IMR-90 (cell line): ENCODE data around the gene ZNF800. TPM values are rescaled to one million over a fixed set of nuclear protein-coding genes. Genes with fewer than 3 reads are reported as not detected.

Source experiments
- ATAC-seq: fragments of 200-7000 bp; cut with Tn5 transposase; 2 replicates; pipeline ENCODE4 v1.9.1; 2020; ENCODE audit warnings: low read depth, mild to moderate bottlenecking, moderate library complexity
- BruUV-seq: library from RNA; stranded (reverse); fragments of 400-500 nt; replicated peaks from 2 replicates; lab custom pipeline; 2021; lab: Mats Ljungman, UMichigan
- CTCF ChIA-PET: fragments of 300-600 bp; formaldehyde crosslinking; extraction: SDS; loops from one replicate; lab custom pipeline; 2021; ENCODE audit warnings: antibody characterized with exemption; lab: Yijun Ruan, JAX
- POLR2A ChIA-PET: fragments of 300-600 bp; sonication (Branson Sonifier 250); formaldehyde crosslinking; loops from one replicate; lab custom pipeline; 2022; ENCODE audit warnings: antibody characterized with exemption; ENCODE audit not compliant: unreplicated experiment; lab: Charles Lee
- DNase-seq: peaks from one replicate; pipeline ENCODE4 v3.0.0; 2013
- H2AFZ ChIP-seq: replicated peaks from 2 replicates; pipeline ENCODE3; 2013; ENCODE audit warnings: low read length, mild to moderate bottlenecking; ENCODE audit not compliant: poor library complexity
- H2AK5ac ChIP-seq: 2 replicates; pipeline ENCODE4 v1.6.1; 2013; ENCODE audit warnings: low read depth, low read length, inconsistent platforms
- H2AK9ac ChIP-seq: replicated peaks from 2 replicates; pipeline ENCODE3; 2013; ENCODE audit warnings: mild to moderate bottlenecking, low read depth, low read length, moderate library complexity; ENCODE audit not compliant: poor library complexity
- H2BK120ac ChIP-seq: 2 replicates; pipeline ENCODE4 v1.6.1; 2013; ENCODE audit warnings: low read depth, low read length, inconsistent platforms
- H2BK15ac ChIP-seq: 3 replicates; pipeline ENCODE4 v1.6.1; 2013; ENCODE audit warnings: low read depth, low read length, inconsistent platforms
- H2BK20ac ChIP-seq: 2 replicates; pipeline ENCODE4 v1.6.1; 2013; ENCODE audit warnings: low read depth, mild to moderate bottlenecking, inconsistent platforms, low read length, moderate library complexity
- H2BK5ac ChIP-seq: 2 replicates; pipeline ENCODE4 v1.6.1; 2013; ENCODE audit warnings: mild to moderate bottlenecking, low read depth, low read length, inconsistent platforms; ENCODE audit not compliant: poor library complexity, severe bottlenecking
- H3K14ac ChIP-seq: replicated peaks from 2 replicates; pipeline ENCODE4 v1.6.1; 2013; ENCODE audit warnings: low read depth, low read length, inconsistent platforms
- H3K18ac ChIP-seq: 2 replicates; pipeline ENCODE4 v1.6.1; 2013; ENCODE audit warnings: low read depth, low read length, control low read depth
- H3K23ac ChIP-seq: 2 replicates; pipeline ENCODE4 v1.6.1; 2013; ENCODE audit warnings: low read depth, low read length, inconsistent platforms
- H3K27ac ChIP-seq: 2 replicates; pipeline ENCODE4 v1.5.1; 2013; ENCODE audit warnings: mild to moderate bottlenecking, control low read depth, low read length; ENCODE audit not compliant: insufficient read depth
- H3K27me3 ChIP-seq: 2 replicates; pipeline ENCODE4 v1.6.1; 2013; ENCODE audit warnings: low read length; ENCODE audit not compliant: control insufficient read depth, insufficient read depth
- H3K36me3 ChIP-seq: 2 replicates; pipeline ENCODE4 v1.6.1; 2013; ENCODE audit warnings: low read length, mixed read lengths; ENCODE audit not compliant: control insufficient read depth, insufficient read depth
- H3K4ac ChIP-seq: 2 replicates; pipeline ENCODE4 v1.6.1; 2013; ENCODE audit warnings: low read depth, low read length, inconsistent platforms
- H3K4me1 ChIP-seq: 2 replicates; pipeline ENCODE4 v1.6.1; 2013; ENCODE audit warnings: low read length, mixed read lengths; ENCODE audit not compliant: control insufficient read depth, insufficient read depth
- H3K4me2 ChIP-seq: 2 replicates; pipeline ENCODE4 v1.6.1; 2013; ENCODE audit warnings: low read depth, mild to moderate bottlenecking, control low read depth, low read length, moderate library complexity
- H3K4me3 ChIP-seq: 2 replicates; pipeline ENCODE4 v1.5.1; 2013; ENCODE audit warnings: low read depth, mild to moderate bottlenecking, control low read depth, low read length, moderate library complexity; ENCODE audit not compliant: insufficient read depth
- H3K56ac ChIP-seq: 2 replicates; pipeline ENCODE4 v1.6.1; 2013; ENCODE audit warnings: low read length, inconsistent platforms; ENCODE audit not compliant: insufficient read depth; ENCODE audit errors: extremely low read depth
- H3K79me1 ChIP-seq, 2 experiments: 2 replicates each; pipeline ENCODE4 v1.6.1; 2013; ENCODE audit warnings: low read length in 2 of 2, inconsistent platforms in 1 of 2, low read depth in 1 of 2
- H3K9ac ChIP-seq: 2 replicates; pipeline ENCODE4 v1.6.1; 2013; ENCODE audit warnings: low read depth, low read length, control low read depth
- H3K9me1 ChIP-seq: 2 replicates; pipeline ENCODE4 v1.6.1; 2013; ENCODE audit warnings: low read length, inconsistent platforms; ENCODE audit not compliant: insufficient read depth
- H3K9me3 ChIP-seq: 2 replicates; pipeline ENCODE4 v1.6.1; 2013; ENCODE audit warnings: low read length; ENCODE audit not compliant: control insufficient read depth, insufficient read depth
- H4K20me1 ChIP-seq: 2 replicates; pipeline ENCODE4 v1.6.1; 2013; ENCODE audit warnings: low read length, inconsistent platforms; ENCODE audit not compliant: insufficient read depth
- H4K5ac ChIP-seq: 2 replicates; pipeline ENCODE4 v1.6.1; 2013; ENCODE audit warnings: mild to moderate bottlenecking, low read depth, low read length, control low read depth
- H4K8ac ChIP-seq, 2 experiments: 2 replicates each; pipeline ENCODE4 v1.6.1; 2013; ENCODE audit warnings: low read depth in 2 of 2, low read length in 2 of 2, control low read depth in 1 of 2, inconsistent platforms in 1 of 2
- H4K91ac ChIP-seq: 2 replicates; pipeline ENCODE4 v1.6.1; 2013; ENCODE audit warnings: low read depth, low read length, inconsistent platforms; ENCODE audit not compliant: insufficient read depth
- BHLHE40 ChIP-seq: fragments of 150-350 bp; IDR thresholded peaks from 2 replicates; pipeline ENCODE4 v1.6.1; 2016; ENCODE audit warnings: mild to moderate bottlenecking, low read depth, low read length
- MAFK ChIP-seq: IDR thresholded peaks from 2 replicates; pipeline ENCODE4 v1.6.1; 2012; ENCODE audit warnings: low read depth, low read length, improper control_type of control experiment
- MAZ ChIP-seq: IDR thresholded peaks from 2 replicates; pipeline ENCODE4 v1.6.1; 2012; ENCODE audit warnings: low read depth, mild to moderate bottlenecking, low read length, improper control_type of control experiment, moderate library complexity, borderline replicate concordance
- MXI1 ChIP-seq: IDR thresholded peaks from 2 replicates; pipeline ENCODE4 v1.6.1; 2012; ENCODE audit warnings: low read depth, mild to moderate bottlenecking, low read length, moderate library complexity, borderline replicate concordance
- NFE2L2 ChIP-seq: fragments of 150-350 bp; IDR thresholded peaks from 2 replicates; pipeline ENCODE4 v1.6.1; 2016; ENCODE audit warnings: low read depth, mild to moderate bottlenecking, low read length
- POLR2A ChIP-seq: IDR thresholded peaks from 2 replicates; pipeline ENCODE4 v1.6.1; 2012; ENCODE audit warnings: mild to moderate bottlenecking, low read depth, low read length
- RCOR1 ChIP-seq: IDR thresholded peaks from 2 replicates; pipeline ENCODE4 v1.6.1; 2012; ENCODE audit warnings: mild to moderate bottlenecking, low read length, improper control_type of control experiment; ENCODE audit not compliant: insufficient replicate concordance
- RFX5 ChIP-seq: IDR thresholded peaks from 2 replicates; pipeline ENCODE4 v1.8.0; 2012; ENCODE audit warnings: low read depth, mild to moderate bottlenecking, low read length, moderate library complexity
- SMC3 ChIP-seq: fragments of 150-350 bp; IDR thresholded peaks from 2 replicates; pipeline ENCODE4 v1.6.1; 2016; ENCODE audit warnings: low read depth, mild to moderate bottlenecking, antibody characterized with exemption, low read length, moderate library complexity
- WGBS, 2 experiments: methylation state at CpG; one replicate each; pipeline versions ENCODE4 v1.1.5 to v1.1.7; 2013; ENCODE audit warnings: missing lambda C conversion rate in 2 of 2; ENCODE audit not compliant: insufficient read length in 1 of 2; ENCODE audit errors: extremely low coverage in 2 of 2; 5-methylcytosine and 5-hydroxymethylcytosine counted together
- dilution Hi-C: fragments of 300-500 bp; cut with HindIII; formaldehyde crosslinking; loops from one replicate; pipeline ENCODE4 v1.14.3; 2018; ENCODE audit warnings: low sequenced_read_pairs; ENCODE audit not compliant: unreplicated experiment
- in situ Hi-C: fragments of 300-500 bp; cut with MboI; formaldehyde crosslinking; loops from 3 replicates; pipeline ENCODE4 v1.14.3; 2019; ENCODE audit warnings: low sequenced_read_pairs, inconsistent platforms, mixed read lengths
- intact Hi-C: fragments of 100-400 bp; cut with micrococcal nuclease; formaldehyde crosslinking; loops from 2 replicates; pipeline ENCODE4 v1.10.0; 2022
- polyA plus RNA-seq, 3 experiments: library from polyadenylated mRNA; depleted of rRNA; stranded (reverse); fragments of >200 nt; gene quantifications; 2 replicates each; pipeline ENCODE4 v1.2.3, GENCODE V29; 2012; ENCODE audit warnings: low replicate concordance in 1 of 3
- total RNA-seq: library from RNA; depleted of rRNA; stranded (reverse); fragments of >200 nt; gene quantifications from 2 replicates; pipeline ENCODE4 v1.2.3, GENCODE V29; 2012
- TF ChIP-seq, protein P1 (sequence below): fragments of 150-350 bp; IDR thresholded peaks from 2 replicates; pipeline ENCODE4 v1.6.1; 2017; ENCODE audit warnings: mild to moderate bottlenecking, antibody characterized with exemption, low read length, low read depth
- TF ChIP-seq, protein P2 (sequence below): fragments of 150-350 bp; IDR thresholded peaks from 2 replicates; pipeline ENCODE4 v1.6.1; 2016; ENCODE audit warnings: low read depth, mild to moderate bottlenecking, low read length, moderate library complexity, borderline replicate concordance

Gene ZNF800
- total and polyA plus RNA-seq, 2 of the 4 experiments (the other 2 are of a cell fraction) = 6.9 to 13.1 TPM

DNA sequence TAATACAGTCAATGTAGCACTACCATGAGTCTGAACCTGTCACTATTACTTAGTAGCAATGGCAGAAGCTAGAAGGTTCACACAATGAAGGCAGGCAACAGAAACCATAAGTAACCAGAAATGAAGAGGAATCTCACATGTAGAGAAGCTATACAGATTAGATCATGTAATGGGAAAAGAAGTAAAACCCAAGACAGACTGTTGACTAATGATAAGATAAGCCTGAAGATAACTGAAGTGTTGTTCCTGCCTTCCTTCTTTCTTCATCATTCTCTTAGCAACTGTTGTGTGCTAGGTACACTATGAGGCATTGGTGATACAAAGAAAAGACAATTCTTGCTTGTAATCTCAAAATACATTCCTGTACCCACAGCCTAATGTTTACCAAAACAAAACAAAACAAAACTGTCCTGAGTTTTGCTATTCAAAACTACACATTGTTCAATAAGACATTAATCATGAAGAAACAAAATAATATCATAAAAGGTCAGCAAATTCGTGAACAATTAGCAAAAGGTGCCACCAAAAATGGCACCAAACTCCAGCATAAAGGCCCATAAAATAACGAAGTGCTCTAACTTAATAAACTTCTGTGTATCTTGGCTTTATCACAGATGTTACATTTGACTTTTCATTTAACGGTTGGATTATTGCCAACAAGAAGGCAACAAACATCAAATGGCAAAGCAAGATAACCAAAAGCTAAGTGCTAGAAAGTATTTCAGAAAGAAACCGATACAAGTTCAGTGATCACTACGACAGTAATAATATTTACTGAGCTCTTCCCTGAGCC lies 27.1 kb downstream of the ZNF800 start (continued):
- TF ChIP-seq, protein P1, sequence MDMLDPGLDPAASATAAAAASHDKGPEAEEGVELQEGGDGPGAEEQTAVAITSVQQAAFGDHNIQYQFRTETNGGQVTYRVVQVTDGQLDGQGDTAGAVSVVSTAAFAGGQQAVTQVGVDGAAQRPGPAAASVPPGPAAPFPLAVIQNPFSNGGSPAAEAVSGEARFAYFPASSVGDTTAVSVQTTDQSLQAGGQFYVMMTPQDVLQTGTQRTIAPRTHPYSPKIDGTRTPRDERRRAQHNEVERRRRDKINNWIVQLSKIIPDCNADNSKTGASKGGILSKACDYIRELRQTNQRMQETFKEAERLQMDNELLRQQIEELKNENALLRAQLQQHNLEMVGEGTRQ = no peak

DNA sequence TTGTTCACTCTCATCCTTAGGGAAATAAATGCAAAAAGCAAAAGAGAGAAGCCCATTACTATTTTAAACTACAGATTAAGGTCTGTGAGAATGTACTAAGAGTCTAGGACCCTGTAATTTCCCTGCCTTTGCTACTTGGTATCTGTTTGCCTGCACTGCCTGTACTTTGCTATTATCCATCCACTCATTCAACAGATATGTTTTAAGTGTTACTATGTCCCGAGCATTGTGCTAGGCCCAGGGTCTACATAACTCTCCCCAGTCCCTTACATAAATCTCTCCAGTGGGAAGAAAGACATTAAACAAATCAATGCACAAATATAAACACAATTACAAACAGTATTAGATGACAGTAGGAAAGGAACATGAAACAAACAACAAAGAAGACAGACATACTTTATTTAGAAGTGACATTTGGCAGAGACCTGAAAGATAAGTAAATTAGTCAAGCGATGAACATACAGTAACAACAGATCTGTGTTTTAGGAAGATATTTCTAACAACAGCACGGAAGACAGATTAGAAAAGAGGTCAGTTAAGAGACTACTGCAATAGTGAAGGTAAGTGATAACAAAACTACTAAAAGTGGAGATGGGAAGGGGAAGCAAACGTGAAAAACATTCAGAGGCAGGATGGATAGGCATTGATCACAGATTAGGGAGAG lies 30.0 kb downstream of the ZNF800 start:
- Histone ChIP-seq H3K79me1 (peaks cover 23 to 30% of the 10 kb centered on the region in 2 experiments), H3K4ac (no peak overlapping the region), H2BK5ac (no peak overlapping the region), H3K4me3 (no peak overlapping the region), H2BK120ac (no peak overlapping the region), H3K23ac (no peak overlapping the region), H3K36me3 (peaks cover 12% of the 10 kb centered on the region), H2BK20ac (no peak overlapping the region), H2AFZ (no peak overlapping the region), H3K18ac (no peak overlapping the region), H4K8ac (no peak overlapping the region), H3K4me1 (no peaks in the 10 kb centered on the region), H2BK15ac (no peak overlapping the region), H3K9me1 (no peaks in the 10 kb centered on the region; the same call in 1 of the 2 replicates), H3K27ac (no peak overlapping the region), H3K9ac (no peak overlapping the region), H3K4me2 (no peak overlapping the region), H3K9me3 (no peaks in the 10 kb centered on the region), H2AK5ac (no peak overlapping the region), H4K5ac (no peak overlapping the region), H3K56ac (no peak overlapping the region), H4K91ac (no peak overlapping the region), H3K27me3 (no peaks in the 10 kb centered on the region), H4K20me1 (peaks cover 4% of the 10 kb centered on the region; the same call in 1 of the 2 replicates), H3K14ac (no peak overlapping the region), H2AK9ac (no peak overlapping the region)
- no peak for ATAC-seq
- CTCF ChIA-PET = no interaction called here
- intact Hi-C loops = no loop called here
- in situ Hi-C loops = no loop called here
- dilution Hi-C loops = no loop called here
- DNase-seq = no peak
- POLR2A ChIA-PET = interaction anchor here (0.6 kb wide), 1 partner anchor 32 kb away, joined by 3 read pairs; no protein-coding TSS in a partner anchor
- 67% methylated on average over 1 of the region's 4 CpGs; no CpG with 5 or more reads in 1 of the 2 experiments for WGBS, 2 experiments
- BruUV-seq = no TSS peak
- TF ChIP-seq, protein P2, sequence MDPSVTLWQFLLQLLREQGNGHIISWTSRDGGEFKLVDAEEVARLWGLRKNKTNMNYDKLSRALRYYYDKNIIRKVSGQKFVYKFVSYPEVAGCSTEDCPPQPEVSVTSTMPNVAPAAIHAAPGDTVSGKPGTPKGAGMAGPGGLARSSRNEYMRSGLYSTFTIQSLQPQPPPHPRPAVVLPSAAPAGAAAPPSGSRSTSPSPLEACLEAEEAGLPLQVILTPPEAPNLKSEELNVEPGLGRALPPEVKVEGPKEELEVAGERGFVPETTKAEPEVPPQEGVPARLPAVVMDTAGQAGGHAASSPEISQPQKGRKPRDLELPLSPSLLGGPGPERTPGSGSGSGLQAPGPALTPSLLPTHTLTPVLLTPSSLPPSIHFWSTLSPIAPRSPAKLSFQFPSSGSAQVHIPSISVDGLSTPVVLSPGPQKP = no peak
- no peak for TF ChIP-seq RCOR1
- TF ChIP-seq MAFK = no peak
- no peak for TF ChIP-seq NFE2L2
- no peak for TF ChIP-seq BHLHE40
- TF ChIP-seq POLR2A = no peak
- TF ChIP-seq MAZ = no peak
- TF ChIP-seq MXI1 = no peak
- TF ChIP-seq RFX5 = no peak
- no peak for TF ChIP-seq SMC3
- TF ChIP-seq, protein P1 = no peak
